Nephron progenitor cell (in vitro differentiated cells): ENCODE data around the gene WNT11.
A peak's percentile ranks its signal among the peaks of the same experiment; 100 is the strongest.

Experiments used
- DNase-seq: peaks from one replicate; pipeline ENCODE4 v3.0.0; 2021
- H3K27ac Mint-ChIP-seq: 2 replicates; pipeline ENCODE4 v1.8.0; 2021; ENCODE audit warnings: mild to moderate bottlenecking, moderate library complexity, mixed read lengths
- H3K27me3 Mint-ChIP-seq: 2 replicates; pipeline ENCODE4 v1.8.0; 2021; ENCODE audit warnings: mild to moderate bottlenecking, low read depth, mixed read lengths; ENCODE audit not compliant: poor library complexity
- H3K36me3 Mint-ChIP-seq: 2 replicates; pipeline ENCODE4 v1.8.0; 2021; ENCODE audit warnings: low read depth, mixed read lengths
- H3K4me1 Mint-ChIP-seq: 2 replicates; pipeline ENCODE4 v1.8.0; 2021; ENCODE audit warnings: mixed read lengths
- H3K4me3 Mint-ChIP-seq: 2 replicates; pipeline ENCODE4 v1.8.0; 2021; ENCODE audit warnings: mild to moderate bottlenecking, moderate library complexity, mixed read lengths
- H3K9me3 Mint-ChIP-seq: 2 replicates; pipeline ENCODE4 v1.8.0; 2021; ENCODE audit warnings: mild to moderate bottlenecking, moderate library complexity, mixed read lengths
- CTCF ChIP-seq: fragments of 200-600 bp; sonication (generic); IDR thresholded peaks from 2 replicates; pipeline ENCODE4 v1.5.0; 2021; ENCODE audit warnings: antibody characterized with exemption

WNT11 gene

DNA sequence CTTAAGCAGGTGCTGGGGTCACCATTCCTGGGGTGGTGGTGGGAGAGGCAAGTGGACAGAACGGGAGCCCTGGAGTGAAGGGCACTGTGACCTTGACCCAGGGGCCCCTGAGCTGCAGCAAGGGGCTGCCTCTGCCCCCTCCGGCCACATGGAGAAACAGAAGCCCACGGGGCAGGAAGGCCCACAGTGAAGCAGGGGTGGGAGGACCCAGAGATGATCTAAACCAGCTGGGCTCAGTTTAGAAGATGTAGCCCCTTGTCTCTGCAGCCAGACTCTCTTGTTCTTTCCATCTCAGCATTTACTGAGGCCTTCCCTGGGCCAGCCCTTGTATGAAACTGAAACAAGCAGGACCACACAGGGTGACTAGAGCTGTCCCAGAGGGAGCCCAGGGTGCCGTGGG is 30.5 kb downstream of the WNT11 start:
- H3K4me1 Mint-ChIP-seq, result peaks cover 31% of the 10 kb centered on the region
- no peaks in the 10 kb centered on the region for H3K9me3 Mint-ChIP-seq
- H3K36me3 Mint-ChIP-seq, result no peaks in the 10 kb centered on the region
- DNase-seq, result no peak
- TF ChIP-seq CTCF, result no peak
- H3K27me3 Mint-ChIP-seq, result peaks cover 27% of the 10 kb centered on the region
- H3K27ac Mint-ChIP-seq, result no peak overlapping the region
- H3K4me3 Mint-ChIP-seq, result no peak overlapping the region

- Mint-ChIP-seq H3K4me1 (peaks cover 22% of the 10 kb centered on the region), H3K9me3 (no peaks in the 10 kb centered on the region), H3K27ac (no peak overlapping the region), H3K4me3 (no peak overlapping the region), H3K27me3 (peaks cover 26% of the 10 kb centered on the region), H3K36me3 (no peaks in the 10 kb centered on the region)
- no peak for DNase-seq
- no peak for TF ChIP-seq CTCF
These were observed 32.0 kb downstream of the WNT11 start for GRCh38 chr11:76174330-76174729.

GRCh38 chr11:76173663-76174062 is 32.6 kb downstream of the WNT11 start:
- Mint-ChIP-seq H3K27me3 (peaks cover 25% of the 10 kb centered on the region), H3K4me3 (no peak overlapping the region), H3K27ac (no peak overlapping the region), H3K4me1 (peaks cover 22% of the 10 kb centered on the region), H3K9me3 (no peaks in the 10 kb centered on the region), H3K36me3 (no peaks in the 10 kb centered on the region)
- no peak for DNase-seq
- no peak for TF ChIP-seq CTCF

GRCh38 chr11:76172583-76172982 is 33.7 kb downstream of the WNT11 start:
- Mint-ChIP-seq H3K36me3 (no peaks in the 10 kb centered on the region), H3K27me3 (peaks cover 30% of the 10 kb centered on the region), H3K9me3 (no peaks in the 10 kb centered on the region), H3K4me1 (peaks cover 22% of the 10 kb centered on the region), H3K4me3 (no peak overlapping the region), H3K27ac (no peak overlapping the region)
- peak; percentile 62 for DNase-seq
- TF ChIP-seq CTCF, result no peak

- DNase-seq, result no peak
- Mint-ChIP-seq H3K4me1 (peaks cover 13% of the 10 kb centered on the region), H3K4me3 (no peak overlapping the region), H3K9me3 (no peaks in the 10 kb centered on the region), H3K27me3 (peaks cover 46% of the 10 kb centered on the region), H3K36me3 (no peaks in the 10 kb centered on the region), H3K27ac (no peak overlapping the region)
- TF ChIP-seq CTCF, result no peak
These were observed 35.8 kb downstream of the WNT11 start for GRCh38 chr11:76170468-76170867.

GRCh38 chr11:76169473-76169896 is 36.8 kb downstream of the WNT11 start:
- H3K36me3 Mint-ChIP-seq, result no peaks in the 10 kb centered on the region
- no peak for DNase-seq
- no peak for TF ChIP-seq CTCF
- peaks cover 54% of the 10 kb centered on the region for H3K27me3 Mint-ChIP-seq
- peak overlapping the region; percentile 83 for H3K27ac Mint-ChIP-seq
- H3K4me1 Mint-ChIP-seq, result peaks cover 13% of the 10 kb centered on the region
- H3K4me3 Mint-ChIP-seq, result no peak overlapping the region
- no peaks in the 10 kb centered on the region for H3K9me3 Mint-ChIP-seq
